Mucosa of gallbladder (tissue), 1 donor: ENCODE results near the gene AVPR1B. TPM values are rescaled to one million over a fixed set of nuclear protein-coding genes. Genes with fewer than 3 reads are reported as not detected.

Experiments used
- total RNA-seq: library from RNA; stranded (reverse); gene quantifications from one replicate; pipeline ENCODE4 v1.2.1, GENCODE V29; 2021
- donor health status: DM: no; HTN: no; CAD: no.

AVPR1B gene
- total RNA-seq, 1 donor from 2014 or later = 0.40 TPM

Other genes with a start within 250 kb of the AVPR1B start
- 1.3 TPM for gene SLC26A9, start 173.9 kb downstream of the AVPR1B start, total RNA-seq
- 18.7 TPM for gene RAB7B, start 114.0 kb downstream of the AVPR1B start, total RNA-seq
- gene CTSE, start 93.5 kb downstream of the AVPR1B start, total RNA-seq = 105 TPM
- gene RHEX, start 64.2 kb downstream of the AVPR1B start, total RNA-seq = 11.3 TPM
- gene FAM72A, start 85.5 kb upstream of the AVPR1B start, total RNA-seq = 2.0 TPM
- 49.2 TPM for gene SRGAP2, start 86.2 kb upstream of the AVPR1B start, total RNA-seq